Astrocyte of the cerebellum (primary cell): Measurements from ENCODE around the gene ZNF425.

ENCODE experiments used
- DNase-seq: peaks from one replicate; pipeline ENCODE4 v3.0.0-alpha.2; 2011; ENCODE audit warnings: low read depth
- H3K4me3 ChIP-seq: 2 replicates; pipeline ENCODE4 v1.5.1; 2011; ENCODE audit warnings: mild to moderate bottlenecking, low read depth, low read length, moderate library complexity
- in situ Hi-C: cut with HindIII; loops from 2 replicates; pipeline ENCODE4 v1.10.0; 2017; ENCODE audit warnings: low sequenced_read_pairs
- TF ChIP-seq, protein P1 (sequence below): IDR thresholded peaks from 2 replicates; pipeline ENCODE4 v1.5.1; 2012; ENCODE audit warnings: low read length, low read depth, moderate library complexity, mild to moderate bottlenecking; ENCODE audit errors: missing control alignments

Gene ZNF425

DNA sequence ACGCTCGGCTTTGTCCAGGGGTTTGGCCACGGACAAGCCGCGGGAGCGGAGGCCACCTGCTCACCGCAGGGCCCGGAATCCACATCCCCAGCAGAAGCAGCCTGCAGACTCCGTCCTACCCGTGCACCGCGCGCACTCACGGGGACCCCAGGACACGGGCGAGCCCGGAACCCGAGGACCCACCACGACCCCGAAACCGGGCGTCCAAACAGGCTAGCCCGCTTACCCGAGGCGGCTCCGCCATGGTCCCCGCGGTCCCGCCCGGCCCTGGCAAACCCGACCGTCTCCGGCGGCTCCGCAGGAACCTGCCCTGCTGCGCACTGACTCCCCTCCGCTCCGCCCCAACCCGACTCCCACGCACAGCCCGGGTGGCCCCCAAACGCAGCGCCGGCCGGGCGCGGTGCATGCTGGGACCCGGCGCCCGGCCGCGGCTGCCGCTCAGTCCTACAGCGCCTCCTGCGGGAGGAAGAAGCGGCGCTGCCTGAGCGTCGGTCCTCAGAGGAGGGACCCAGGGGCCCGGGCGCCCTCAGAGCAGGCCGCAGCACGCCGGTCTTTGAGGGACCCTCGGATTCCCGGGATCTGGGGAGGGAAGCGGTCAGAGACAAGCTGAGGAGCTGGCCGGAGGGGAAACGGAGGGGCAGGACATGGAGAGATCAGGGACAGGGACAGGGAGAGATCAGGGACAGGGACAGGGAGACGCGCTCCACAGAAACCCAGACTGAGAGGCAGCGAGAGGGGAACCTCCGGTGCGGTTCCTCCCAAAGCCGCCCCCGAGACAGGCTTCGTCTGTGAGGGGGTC lies 35.5 kb downstream of the ZNF425 start, which contains the start of gene ZNF786:
ZNF786 (minus strand) TSS at position 322 of the 799 bp plus-strand sequence; CDS start at position 244, 78 bp downstream.
- TF ChIP-seq, protein P1, sequence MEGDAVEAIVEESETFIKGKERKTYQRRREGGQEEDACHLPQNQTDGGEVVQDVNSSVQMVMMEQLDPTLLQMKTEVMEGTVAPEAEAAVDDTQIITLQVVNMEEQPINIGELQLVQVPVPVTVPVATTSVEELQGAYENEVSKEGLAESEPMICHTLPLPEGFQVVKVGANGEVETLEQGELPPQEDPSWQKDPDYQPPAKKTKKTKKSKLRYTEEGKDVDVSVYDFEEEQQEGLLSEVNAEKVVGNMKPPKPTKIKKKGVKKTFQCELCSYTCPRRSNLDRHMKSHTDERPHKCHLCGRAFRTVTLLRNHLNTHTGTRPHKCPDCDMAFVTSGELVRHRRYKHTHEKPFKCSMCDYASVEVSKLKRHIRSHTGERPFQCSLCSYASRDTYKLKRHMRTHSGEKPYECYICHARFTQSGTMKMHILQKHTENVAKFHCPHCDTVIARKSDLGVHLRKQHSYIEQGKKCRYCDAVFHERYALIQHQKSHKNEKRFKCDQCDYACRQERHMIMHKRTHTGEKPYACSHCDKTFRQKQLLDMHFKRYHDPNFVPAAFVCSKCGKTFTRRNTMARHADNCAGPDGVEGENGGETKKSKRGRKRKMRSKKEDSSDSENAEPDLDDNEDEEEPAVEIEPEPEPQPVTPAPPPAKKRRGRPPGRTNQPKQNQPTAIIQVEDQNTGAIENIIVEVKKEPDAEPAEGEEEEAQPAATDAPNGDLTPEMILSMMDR: peak; percentile 91
- DNase-seq: peak; percentile 54
- in situ Hi-C loops: no loop called here
- peak within 1 kb of the TSS; percentile 82 for H3K4me3 ChIP-seq

DNA sequence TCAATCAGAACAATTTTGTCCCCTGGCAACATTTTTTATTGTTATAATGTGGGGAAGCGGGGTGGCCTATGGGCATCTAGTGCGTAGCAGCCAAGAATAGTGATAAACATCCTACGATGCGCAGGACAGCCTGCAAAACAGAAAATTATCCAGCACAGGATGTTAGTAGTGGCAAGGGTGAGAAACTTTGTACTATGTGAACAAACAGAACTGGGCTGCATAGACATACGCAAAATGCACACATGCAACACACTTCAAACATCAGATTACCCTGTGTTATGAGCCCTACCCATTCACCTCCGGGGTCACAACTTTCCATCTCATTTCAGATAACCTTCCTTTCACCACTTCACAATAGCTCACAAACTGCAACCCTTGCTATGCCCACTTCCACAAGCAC lies 38.7 kb downstream of the ZNF425 start:
- TF ChIP-seq, protein P1: no peak
- DNase-seq: no peak
- no peak overlapping the region for H3K4me3 ChIP-seq
- in situ Hi-C loops: no loop called here

DNA sequence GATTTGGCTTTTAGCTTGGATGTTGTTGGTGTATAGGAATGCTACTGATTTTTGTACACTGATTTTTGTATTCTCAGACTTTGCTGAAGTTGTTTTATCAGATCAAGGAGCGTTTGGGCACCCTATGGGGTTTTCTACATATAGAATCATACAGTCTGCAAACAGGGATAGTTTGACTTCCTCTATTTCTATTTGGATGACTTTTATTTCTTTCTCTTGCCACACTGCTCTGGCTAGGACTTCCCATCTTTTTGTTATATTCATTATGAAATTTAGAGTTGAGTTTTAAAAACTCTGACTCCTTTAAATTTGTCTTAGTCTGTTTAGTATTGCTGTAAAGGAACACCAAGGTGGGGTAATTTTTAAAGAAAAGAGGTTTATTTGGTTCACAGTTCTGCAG lies 40.3 kb downstream of the ZNF425 start:
- no peak overlapping the region for H3K4me3 ChIP-seq
- TF ChIP-seq, protein P1: no peak
- in situ Hi-C loops: no loop called here
- DNase-seq: no peak

DNA sequence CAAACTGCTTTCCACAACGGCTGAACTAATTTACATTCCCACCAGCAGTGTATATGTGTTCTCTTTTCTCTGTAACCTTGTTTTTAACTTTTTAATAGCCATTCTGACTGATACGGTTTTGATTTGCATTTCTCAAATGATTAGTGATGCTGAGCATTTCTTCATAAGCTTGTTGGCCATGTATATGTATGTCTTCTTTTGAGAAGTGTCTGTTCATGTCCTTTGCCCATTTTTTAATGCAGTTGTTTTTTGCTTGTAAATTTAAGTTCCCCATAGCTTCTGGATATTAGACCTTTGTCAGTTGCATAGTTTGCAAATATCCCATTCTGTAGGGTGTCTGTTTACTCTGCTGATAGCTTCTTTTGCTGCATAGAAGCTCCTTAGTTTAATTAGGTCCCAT lies 41.7 kb downstream of the ZNF425 start:
- in situ Hi-C loops: no loop called here
- H3K4me3 ChIP-seq: no peak overlapping the region
- TF ChIP-seq, protein P1: no peak
- DNase-seq: no peak

DNA sequence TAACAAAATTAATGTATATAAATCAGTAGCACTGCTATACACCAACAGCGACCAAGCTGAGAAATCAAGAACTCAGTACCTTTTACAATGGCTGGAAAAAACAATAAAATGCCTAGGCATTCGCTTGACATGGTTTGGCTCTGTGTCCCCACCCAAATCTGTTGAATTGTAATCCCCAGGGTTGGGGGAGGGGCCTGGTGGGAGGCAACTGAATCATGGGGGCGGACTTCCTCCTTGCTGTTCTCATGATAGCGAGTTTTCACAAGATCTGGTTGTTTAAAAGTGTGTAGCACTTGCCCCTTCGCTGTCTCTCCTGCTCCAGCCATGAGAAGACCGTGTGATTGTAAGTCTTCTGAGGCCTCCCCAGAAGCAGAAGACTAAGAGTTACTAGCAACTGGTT lies 44.2 kb downstream of the ZNF425 start:
- in situ Hi-C loops: no loop called here
- no peak overlapping the region for H3K4me3 ChIP-seq
- TF ChIP-seq, protein P1: no peak
- no peak for DNase-seq

DNA sequence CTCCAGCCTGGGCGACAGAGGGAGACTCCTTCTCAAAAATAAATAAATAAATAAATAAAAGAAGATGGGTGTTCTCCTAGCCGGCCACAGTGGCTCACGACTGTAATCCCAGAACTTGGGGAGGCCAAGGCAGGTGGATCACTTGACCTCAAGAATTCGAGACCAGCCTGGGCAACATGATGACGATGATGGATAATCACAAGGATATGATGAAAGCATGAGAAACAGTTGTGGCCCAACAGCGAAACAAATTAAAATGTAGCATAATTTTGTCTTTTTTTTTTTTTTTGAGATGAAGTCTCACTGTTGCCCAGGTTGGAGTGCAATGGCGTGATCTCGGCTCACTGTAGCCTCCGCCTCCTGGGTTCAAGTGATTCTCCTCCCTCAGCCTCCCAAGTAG lies 48.5 kb downstream of the ZNF425 start:
- in situ Hi-C loops: no loop called here
- no peak overlapping the region for H3K4me3 ChIP-seq
- TF ChIP-seq, protein P1: no peak
- no peak for DNase-seq
